GM21619 (cell line): Measurements from ENCODE around the gene NUP98.
"Not testable (repeated sequence)": the region's sequence is repeated elsewhere in the genome, so short reads cannot be mapped to it uniquely, and the experiment has no call there.

Experiments used
- ATAC-seq: cut with Tn5 transposase; IDR thresholded peaks from one replicate; pipeline ENCODE4 v1.9.1; 2021; ENCODE audit not compliant: unreplicated experiment

The NUP98 gene

DNA sequence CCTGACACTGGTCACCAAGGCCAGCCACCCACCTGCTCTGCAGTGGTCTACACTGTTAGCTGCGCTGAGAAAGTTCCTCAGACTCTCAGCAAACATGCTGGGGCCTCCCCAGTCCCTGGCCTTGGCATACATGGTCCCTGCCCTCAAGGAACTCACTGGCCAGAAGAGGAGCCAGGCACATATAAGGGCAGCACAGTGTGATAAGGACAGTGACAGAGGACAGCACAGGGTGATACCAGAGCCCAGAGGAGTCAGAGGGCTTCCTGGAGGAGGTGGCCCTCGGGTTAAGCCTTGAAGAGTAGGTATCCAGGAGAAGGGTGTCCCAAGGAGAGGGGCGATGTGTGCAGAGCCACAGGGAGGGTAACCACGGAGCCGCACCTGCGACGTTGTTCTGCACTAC, 151.8 kb downstream of the NUP98 start:
- ATAC-seq = no peak

DNA sequence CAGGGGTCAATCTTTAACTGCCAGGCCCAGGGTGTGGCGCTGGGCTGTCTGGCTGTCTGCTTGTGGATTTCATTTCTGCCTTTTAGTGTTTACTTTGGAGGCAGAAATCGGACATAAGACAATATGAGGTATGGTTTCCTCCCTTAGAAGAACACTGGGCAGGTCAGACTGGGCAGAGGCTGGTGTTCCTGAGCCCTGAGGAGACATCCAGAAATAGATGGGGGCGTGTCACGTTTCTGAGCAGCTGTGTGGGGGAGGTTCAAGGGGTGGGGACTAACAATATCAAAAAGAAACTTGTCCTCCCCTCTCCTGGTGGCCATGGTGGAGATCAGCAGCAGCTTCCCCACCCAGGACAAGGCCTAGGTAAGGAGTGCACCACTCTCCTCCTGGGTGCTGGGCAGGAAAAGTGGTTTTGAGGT, 152.5 kb downstream of the NUP98 start, which contains the start of gene ART1:
TSS of gene ART1 (plus strand) at position 312 of the 419 bp plus-strand sequence. CDS start 14,086 bp downstream, outside the sequence.
- no peak for ATAC-seq

- ATAC-seq = not testable (repeated sequence)
Observed at GRCh38 chr11:3643102-3643546, 154.2 kb downstream of the NUP98 start.

DNA sequence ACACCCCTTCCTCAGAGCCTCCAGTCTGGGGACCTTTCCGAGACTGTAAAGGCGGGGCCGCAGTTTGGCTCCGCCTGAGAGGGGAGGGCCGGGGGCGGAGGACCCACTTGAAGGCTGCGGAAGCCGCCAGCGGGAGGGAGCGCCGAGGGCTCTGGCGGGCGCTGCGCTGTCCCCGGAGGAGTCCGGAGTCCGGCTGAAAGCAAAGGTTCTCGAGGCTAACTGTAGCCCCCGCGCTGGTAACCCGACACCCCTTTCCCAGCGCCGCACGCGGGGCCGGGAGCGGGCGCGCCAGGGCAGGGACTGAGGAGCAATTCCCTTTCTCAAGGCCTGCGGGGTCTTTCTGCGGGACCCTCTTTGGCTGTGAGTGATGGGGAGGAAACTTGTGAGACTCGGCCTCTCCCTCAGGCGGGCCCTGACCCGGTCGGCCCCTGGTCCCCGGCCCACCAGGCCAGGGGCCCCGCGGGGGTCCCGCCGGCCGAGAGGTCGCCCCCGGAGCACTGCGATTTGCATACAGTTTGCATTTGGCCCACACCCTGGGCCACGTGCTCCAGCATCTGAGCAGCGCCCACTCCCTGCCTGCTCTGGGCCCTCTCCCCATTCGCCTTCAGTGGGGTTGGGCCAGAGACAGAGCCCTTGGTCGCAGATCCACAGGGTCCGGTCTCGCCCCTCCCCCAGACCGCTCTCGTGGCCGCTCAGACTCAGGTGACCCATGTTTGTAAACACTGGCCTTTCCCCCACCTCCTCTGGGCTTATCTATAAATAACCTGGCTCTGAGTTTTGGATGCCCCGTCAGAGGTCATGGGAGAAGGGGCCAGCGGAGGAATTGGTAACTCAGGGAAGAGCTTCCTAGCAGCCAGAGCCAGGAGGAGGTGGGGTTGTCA, 155.0 kb downstream of the NUP98 start:
- ATAC-seq = no peak

- no peak for ATAC-seq
Observed at GRCh38 chr11:3641701-3642070, 155.7 kb downstream of the NUP98 start, which contains the start of gene ART5. Gene ART5, minus strand, starts transcription at chr11:3641992. Its CDS starts 130 bp downstream, at chr11:3641862.

- no peak for ATAC-seq
Observed at GRCh38 chr11:3641191-3641590, 156.2 kb downstream of the NUP98 start.

DNA sequence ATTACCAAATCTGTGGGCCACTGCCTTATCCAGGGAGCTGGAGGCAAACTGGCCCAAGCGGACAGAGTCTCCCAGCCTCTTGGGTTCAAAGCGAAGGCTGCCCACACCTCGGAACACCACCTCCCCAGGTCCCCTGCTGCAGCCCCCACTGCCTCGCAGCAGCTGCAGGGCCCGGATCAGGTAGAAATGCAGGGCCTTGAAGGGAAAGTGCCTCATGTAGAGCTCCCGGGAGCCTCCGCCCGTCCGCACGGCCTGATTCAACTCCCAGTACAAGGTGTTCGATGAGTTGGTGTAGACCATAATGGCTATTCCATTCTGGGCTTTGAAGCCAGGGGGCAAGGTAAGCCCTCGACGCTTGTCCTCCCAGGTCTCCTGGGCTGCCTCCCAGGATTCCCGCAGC, 157.5 kb downstream of the NUP98 start:
- ATAC-seq = no peak

DNA sequence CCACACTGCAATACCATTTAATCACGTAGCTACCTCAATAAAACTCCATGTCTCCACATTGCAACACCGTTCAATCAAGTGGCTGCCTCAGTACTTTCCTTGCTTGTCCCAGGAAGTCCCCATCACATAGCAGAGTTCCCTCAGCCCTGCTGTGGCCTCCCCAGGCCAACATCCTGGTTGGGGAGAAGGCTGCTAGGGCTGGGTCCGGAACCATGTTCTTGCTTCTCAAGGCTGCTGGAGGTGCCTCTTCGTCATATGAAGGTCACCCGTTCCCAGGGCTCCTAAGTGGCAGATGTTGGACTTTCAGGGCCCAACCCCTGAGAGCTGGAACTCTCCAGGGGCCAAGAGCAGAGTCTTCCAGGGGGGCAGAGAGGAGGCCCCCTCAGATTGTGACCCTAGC, 158.8 kb downstream of the NUP98 start:
- no peak for ATAC-seq

GRCh38 chr11:3637201-3637600, 160.2 kb downstream of the NUP98 start:
- ATAC-seq = no peak

GRCh38 chr11:3635641-3636375, 161.5 kb downstream of the NUP98 start:
- no peak for ATAC-seq

- ATAC-seq = no peak
Observed at GRCh38 chr11:3632070-3632660, 165.2 kb downstream of the NUP98 start.

GRCh38 chr11:3631331-3631730, 166.0 kb downstream of the NUP98 start:
- no peak for ATAC-seq

DNA sequence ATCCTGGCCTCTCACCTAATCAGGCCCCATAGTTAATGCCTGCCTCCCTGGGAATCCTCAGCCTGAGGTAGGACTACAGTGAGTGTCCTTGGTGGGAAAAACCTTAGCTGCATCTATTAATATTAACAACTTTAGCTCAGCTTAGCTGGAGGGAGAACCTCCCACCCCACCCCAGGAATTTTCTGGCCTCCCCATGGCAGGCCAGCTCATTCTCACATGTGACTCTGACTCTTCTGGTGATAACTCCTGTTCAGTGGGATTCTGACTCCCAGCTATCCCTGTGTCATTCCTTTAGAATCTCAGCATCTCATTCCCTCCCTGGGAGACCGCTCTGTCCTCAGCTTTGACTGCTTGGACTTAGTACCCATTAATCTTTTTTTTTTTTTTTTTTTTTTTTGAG, 170.1 kb downstream of the NUP98 start:
- no peak for ATAC-seq

GRCh38 chr11:3626250-3626960, 170.9 kb downstream of the NUP98 start:
- ATAC-seq = no peak
